ENCODE results near the gene HABP2.

DNA sequence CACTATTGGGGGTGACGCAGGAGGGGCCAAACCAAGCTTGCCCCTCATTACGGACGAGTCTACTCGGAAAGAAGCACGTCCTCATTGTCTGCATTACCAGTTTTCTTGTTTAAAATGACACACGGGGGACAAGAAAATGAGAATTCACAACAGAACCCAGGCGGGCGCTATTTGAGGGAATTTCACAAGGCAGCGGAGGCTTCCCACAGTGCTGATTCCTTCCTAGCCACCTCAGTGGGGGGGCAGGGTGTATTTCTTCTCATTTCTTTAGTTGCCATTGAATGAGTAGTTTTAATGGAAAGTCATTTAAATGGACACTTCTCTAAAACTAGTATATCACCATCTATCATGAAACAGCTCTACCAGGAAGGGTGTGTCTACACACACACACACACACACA lies 68.1 kb downstream of the HABP2 start:
- TF ChIP-seq POLR2A (IDR thresholded peaks at IDR 0.05) = no peak
- TF ChIP-seq, protein P1, sequence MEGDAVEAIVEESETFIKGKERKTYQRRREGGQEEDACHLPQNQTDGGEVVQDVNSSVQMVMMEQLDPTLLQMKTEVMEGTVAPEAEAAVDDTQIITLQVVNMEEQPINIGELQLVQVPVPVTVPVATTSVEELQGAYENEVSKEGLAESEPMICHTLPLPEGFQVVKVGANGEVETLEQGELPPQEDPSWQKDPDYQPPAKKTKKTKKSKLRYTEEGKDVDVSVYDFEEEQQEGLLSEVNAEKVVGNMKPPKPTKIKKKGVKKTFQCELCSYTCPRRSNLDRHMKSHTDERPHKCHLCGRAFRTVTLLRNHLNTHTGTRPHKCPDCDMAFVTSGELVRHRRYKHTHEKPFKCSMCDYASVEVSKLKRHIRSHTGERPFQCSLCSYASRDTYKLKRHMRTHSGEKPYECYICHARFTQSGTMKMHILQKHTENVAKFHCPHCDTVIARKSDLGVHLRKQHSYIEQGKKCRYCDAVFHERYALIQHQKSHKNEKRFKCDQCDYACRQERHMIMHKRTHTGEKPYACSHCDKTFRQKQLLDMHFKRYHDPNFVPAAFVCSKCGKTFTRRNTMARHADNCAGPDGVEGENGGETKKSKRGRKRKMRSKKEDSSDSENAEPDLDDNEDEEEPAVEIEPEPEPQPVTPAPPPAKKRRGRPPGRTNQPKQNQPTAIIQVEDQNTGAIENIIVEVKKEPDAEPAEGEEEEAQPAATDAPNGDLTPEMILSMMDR (IDR thresholded peaks at IDR 0.05) = no peak
